Choroid plexus epithelial cell (primary cell): ENCODE data around the gene THSD4.

ENCODE experiments used
- DNase-seq: peaks from one replicate; pipeline ENCODE4 v3.0.0-alpha.2; 2010; ENCODE audit warnings: low read depth
- H3K4me3 ChIP-seq: 2 replicates; pipeline ENCODE4 v1.5.1; 2011; ENCODE audit warnings: low read depth, mild to moderate bottlenecking, control low read depth, low read length, moderate library complexity
- TF ChIP-seq, protein P1 (sequence below): conservative IDR thresholded peaks from 2 replicates; pipeline ENCODE4 v1.5.1; 2011; ENCODE audit warnings: low read depth, mild to moderate bottlenecking, control low read depth, inconsistent platforms, low read length, moderate library complexity

Gene THSD4

DNA sequence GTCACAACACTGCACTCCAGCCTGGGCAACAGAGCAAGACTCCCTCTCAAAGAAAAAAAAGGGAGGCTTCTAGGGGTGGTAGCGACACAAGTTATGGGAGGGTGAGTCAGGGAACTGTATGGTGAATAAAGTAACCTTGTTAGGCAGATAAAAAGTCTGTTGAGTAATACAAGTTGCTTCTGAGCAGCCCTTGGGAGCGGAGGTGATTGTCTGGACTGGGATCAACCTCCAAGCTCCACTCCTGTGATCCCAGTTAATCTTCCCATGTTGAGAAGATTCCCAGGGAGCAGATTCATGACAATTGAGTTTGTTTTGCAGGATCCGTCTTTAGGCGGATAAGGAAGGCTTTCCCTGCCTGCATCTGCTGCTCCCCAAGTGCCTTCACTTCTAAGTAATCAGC, 335.9 kb downstream of the THSD4 start:
- no peak for DNase-seq
- H3K4me3 ChIP-seq, result no peak overlapping the region
- TF ChIP-seq, protein P1, sequence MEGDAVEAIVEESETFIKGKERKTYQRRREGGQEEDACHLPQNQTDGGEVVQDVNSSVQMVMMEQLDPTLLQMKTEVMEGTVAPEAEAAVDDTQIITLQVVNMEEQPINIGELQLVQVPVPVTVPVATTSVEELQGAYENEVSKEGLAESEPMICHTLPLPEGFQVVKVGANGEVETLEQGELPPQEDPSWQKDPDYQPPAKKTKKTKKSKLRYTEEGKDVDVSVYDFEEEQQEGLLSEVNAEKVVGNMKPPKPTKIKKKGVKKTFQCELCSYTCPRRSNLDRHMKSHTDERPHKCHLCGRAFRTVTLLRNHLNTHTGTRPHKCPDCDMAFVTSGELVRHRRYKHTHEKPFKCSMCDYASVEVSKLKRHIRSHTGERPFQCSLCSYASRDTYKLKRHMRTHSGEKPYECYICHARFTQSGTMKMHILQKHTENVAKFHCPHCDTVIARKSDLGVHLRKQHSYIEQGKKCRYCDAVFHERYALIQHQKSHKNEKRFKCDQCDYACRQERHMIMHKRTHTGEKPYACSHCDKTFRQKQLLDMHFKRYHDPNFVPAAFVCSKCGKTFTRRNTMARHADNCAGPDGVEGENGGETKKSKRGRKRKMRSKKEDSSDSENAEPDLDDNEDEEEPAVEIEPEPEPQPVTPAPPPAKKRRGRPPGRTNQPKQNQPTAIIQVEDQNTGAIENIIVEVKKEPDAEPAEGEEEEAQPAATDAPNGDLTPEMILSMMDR, result no peak

DNA sequence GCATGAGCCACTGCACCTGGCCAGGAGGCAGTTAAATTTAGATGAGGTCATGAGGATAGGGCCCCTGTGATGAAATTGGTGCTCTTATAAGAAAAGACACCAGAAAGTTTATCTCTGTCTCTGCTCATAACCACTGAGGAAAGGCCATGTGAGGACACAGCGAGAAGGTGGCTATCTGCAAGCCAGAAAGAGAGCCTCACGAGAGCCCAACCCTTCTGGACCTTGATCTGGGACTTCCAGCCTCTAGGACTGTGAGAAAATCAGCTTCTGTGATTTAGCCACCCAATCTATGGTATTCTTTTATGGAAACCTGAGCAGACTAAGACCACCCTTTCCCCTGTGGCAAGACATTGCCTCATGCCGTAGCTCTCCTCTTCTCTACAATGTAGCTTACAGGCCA, 337.6 kb downstream of the THSD4 start:
- TF ChIP-seq, protein P1, result no peak

DNA sequence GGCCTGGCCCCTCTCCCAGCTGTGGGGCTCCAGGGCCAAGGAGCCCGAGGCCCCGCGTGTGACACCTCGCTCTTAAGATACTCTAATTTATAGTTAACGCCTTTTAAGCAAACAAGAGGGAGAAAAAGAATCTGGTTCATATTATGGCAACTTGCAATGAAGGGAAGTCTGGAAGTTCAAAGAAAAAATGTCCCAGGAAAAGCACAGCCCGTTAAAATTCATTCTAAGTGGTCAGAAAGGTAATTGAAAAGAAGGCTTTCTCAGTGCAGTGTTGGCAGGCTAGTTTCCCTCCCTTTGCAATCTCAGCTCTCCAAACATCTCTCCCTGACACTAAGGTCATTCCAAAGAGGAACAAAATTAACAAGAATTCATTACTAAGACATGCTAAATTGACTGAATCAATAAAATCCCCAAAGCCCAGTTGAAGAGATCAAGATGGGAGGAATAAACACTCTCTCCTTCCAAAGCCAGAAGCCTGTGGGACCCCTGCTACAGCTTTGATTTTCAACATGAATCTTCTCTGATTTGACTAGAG, 339.3 kb downstream of the THSD4 start:
- TF ChIP-seq, protein P1, result no peak
- H3K4me3 ChIP-seq, result no peak overlapping the region
- no peak for DNase-seq

More for the DNA sequence above, 337.6 kb downstream of the THSD4 start:
- no peak for DNase-seq
- H3K4me3 ChIP-seq, result no peak overlapping the region

DNA sequence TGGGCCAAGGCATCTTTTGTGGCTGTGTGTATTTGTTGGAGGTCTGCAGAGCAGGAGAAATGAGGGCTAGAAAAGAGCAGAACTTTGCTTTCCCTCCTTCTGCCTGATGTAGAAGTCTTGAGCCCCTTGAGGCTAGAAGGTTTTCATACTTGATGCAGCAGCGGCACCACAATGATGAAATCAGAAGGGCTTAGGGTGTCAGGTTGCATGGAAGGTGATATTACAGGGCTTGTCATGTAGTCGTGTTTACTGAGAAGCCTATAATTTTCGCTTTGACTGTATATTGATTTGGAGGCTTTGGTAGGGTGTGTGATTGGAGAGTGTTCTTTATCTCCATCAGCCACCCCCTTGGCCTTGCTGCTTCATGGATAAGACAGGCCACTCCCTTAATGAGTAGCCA, 339.8 kb downstream of the THSD4 start:
- H3K4me3 ChIP-seq, result no peak overlapping the region
- peak; percentile 66 for DNase-seq
- TF ChIP-seq, protein P1, result no peak

DNA sequence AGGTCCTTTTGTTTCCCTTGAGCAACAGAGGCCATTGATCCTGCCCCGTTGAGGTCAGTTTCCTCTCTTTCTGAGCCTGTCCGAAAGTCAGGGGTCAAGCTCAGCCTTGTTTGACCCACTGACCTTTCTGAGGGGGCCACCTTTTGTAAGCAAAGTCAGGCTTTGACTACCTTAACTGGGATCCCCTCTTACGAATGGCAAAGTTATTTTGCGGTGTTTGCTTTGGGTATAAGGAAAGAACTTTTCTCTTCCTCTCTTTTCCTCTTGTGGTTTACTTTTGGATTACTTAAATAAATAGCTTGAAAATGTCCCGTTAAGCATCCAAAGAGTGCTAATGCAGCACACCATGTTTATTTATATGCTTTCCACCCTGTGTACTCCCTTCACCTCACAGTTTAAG, 340.6 kb downstream of the THSD4 start:
- H3K4me3 ChIP-seq, result no peak overlapping the region
- no peak for DNase-seq
- TF ChIP-seq, protein P1, result no peak

DNA sequence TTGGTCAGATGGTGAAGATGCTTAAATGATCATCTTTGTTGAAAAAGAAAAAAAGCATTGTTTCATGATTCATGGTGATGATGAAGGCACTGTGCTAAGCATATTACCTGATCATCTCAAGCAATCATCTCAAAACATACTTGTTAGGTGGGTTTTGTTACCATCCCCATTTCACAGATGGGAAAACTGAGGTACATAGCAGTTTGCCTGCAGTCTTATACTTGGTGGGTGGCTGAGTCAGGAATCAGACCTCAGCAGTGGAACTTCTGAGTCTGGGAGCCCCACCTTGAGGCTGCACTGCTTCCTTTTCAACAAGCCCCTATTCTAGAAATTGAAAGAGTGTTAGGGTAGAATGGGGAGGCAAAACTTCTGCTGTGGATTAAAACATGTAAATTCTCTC, 341.1 kb downstream of the THSD4 start:
- DNase-seq, result no peak
- TF ChIP-seq, protein P1, result no peak
- no peak overlapping the region for H3K4me3 ChIP-seq

DNA sequence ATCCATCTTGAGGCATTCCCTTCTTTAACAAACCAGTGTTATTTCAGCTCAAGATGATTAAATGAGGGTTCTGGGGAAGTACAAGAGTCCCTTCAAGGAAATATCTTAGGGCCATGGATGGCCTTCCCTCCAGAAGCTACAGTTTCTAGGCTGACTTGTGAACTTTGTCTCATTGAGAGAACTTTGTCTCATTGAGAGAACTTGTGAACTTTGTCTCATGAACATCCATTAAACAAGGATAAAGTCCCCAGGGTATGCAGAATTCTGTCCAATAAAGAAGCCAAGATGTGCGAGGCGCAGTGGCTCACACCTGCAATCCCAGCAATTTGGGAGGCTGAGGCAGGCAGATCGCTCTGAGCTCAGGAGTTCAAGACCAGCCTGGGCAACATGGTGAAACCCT, 341.5 kb downstream of the THSD4 start:
- TF ChIP-seq, protein P1, result no peak
- no peak for DNase-seq
- no peak overlapping the region for H3K4me3 ChIP-seq
